Measurements from ENCODE around the gene CELF2. TPM values are rescaled to one million over a fixed set of nuclear protein-coding genes. Genes with fewer than 3 reads are reported as not detected.

Gene CELF2
- total RNA-seq, 1 experiment from 2014 or later: 28.7 TPM

GRCh38 chr10:11140963-11141362 is 123.3 kb downstream of the CELF2 start:
- no peak for DNase-seq
- peaks cover 0 to 3% of the 10 kb centered on the region in 2 experiments; a peak in 1 of 5 replicates for H3K9me3 Mint-ChIP-seq
- H3K27me3 Mint-ChIP-seq (ENCODE audit: low read depth): no peaks in the 10 kb centered on the region
- peak; percentile 29; the same call in 1 of the 3 replicates for TF ChIP-seq CTCF (conservative IDR thresholded peaks at IDR 0.05)
- H3K4ac ChIP-seq (ENCODE audit: low read depth, low read length): no peak overlapping the region
- H3K23me2 ChIP-seq (ENCODE audit: insufficient read length, low read depth, low read length, poor library complexity, severe bottlenecking): no peaks in the 10 kb centered on the region
- H3K79me2 ChIP-seq (ENCODE audit: insufficient read depth, low read length): no peaks in the 10 kb centered on the region
- no peak overlapping the region for H3K27ac ChIP-seq (ENCODE audit: insufficient read length, low read depth, low read length)
- no peak overlapping the region for H2BK15ac ChIP-seq (ENCODE audit: low read depth, low read length)
- no peak overlapping the region for H3T11ph ChIP-seq (ENCODE audit: low read length)
- WGBS (ENCODE audit: extremely low coverage, insufficient read length, low lambda C conversion rate): no CpG with 5 or more reads among the region's 6 CpGs
- no peak overlapping the region for H2BK20ac ChIP-seq (ENCODE audit: low read depth, low read length, poor library complexity, severe bottlenecking)
- H3K79me1 ChIP-seq (ENCODE audit: insufficient read depth, low read depth, low read length, poor library complexity, severe bottlenecking): no peaks in the 10 kb centered on the region
- H2BK120ac ChIP-seq (ENCODE audit: low read depth, low read length, poor library complexity, severe bottlenecking): no peak overlapping the region
- H2AFZ ChIP-seq (ENCODE audit: low read length): no peak overlapping the region
- H3K9ac ChIP-seq (ENCODE audit: extremely low read depth, insufficient read length, low read length): no peak overlapping the region
- H3K4me2 ChIP-seq (ENCODE audit: insufficient read depth, insufficient read length, low read length): no peak overlapping the region
- H3K56ac ChIP-seq (ENCODE audit: insufficient read length, low read depth, low read length): no peak overlapping the region
- no peak overlapping the region; a peak in 1 of 7 replicates for H3K27ac Mint-ChIP-seq
- no peak overlapping the region for H4K91ac ChIP-seq (ENCODE audit: insufficient read length, low read depth, low read length)
- peaks cover 2 to 13% (median 2%) of the 10 kb centered on the region in 3 experiments; a peak in 4 of 7 replicates for H3K36me3 Mint-ChIP-seq (ENCODE audit: insufficient read depth in 1 of 3, low read depth in 3 of 3)
- H3K4me1 ChIP-seq (ENCODE audit: insufficient read depth, low read length): peaks cover 5% of the 10 kb centered on the region; the same call in 1 of the 2 replicates
- H2BK5ac ChIP-seq (ENCODE audit: insufficient read length, low read length): no peak overlapping the region
- H3K9me3 ChIP-seq (ENCODE audit: control insufficient read depth, low read depth, low read length): no peaks in the 10 kb centered on the region
- H3K14ac ChIP-seq (ENCODE audit: insufficient read depth, low read length): no peak overlapping the region
- H4K20me1 ChIP-seq (ENCODE audit: control insufficient read depth, insufficient read depth, insufficient read length): no peaks in the 10 kb centered on the region
- H2AK5ac ChIP-seq (ENCODE audit: insufficient read length, low read length): no peak overlapping the region
- peaks cover 39 to 43% of the 10 kb centered on the region in 2 experiments for H3K4me1 Mint-ChIP-seq
- no peak overlapping the region for H3K23ac ChIP-seq (ENCODE audit: insufficient read length, low read depth, low read length)
- H3K4me3 Mint-ChIP-seq: no peak overlapping the region
- no peak overlapping the region for H4K5ac ChIP-seq (ENCODE audit: insufficient read length, low read depth, low read length)
- H2BK12ac ChIP-seq (ENCODE audit: insufficient read length, low read depth, low read length): no peak overlapping the region
- no peaks in the 10 kb centered on the region for H3K27me3 ChIP-seq (ENCODE audit: insufficient read depth, low read length)
- no peak overlapping the region for H3K18ac ChIP-seq (ENCODE audit: insufficient read length, low read depth, low read length)
- H4K8ac ChIP-seq (replicated peaks; ENCODE audit: insufficient read length, low read depth, low read length): no peak overlapping the region
